Suprapubic skin (tissue), 4 donors: ENCODE results near the gene BFSP2. TPM values are rescaled to one million over a fixed set of nuclear protein-coding genes. Genes with fewer than 3 reads are reported as not detected.
A peak's percentile ranks its signal among the peaks of the same experiment; 100 is the strongest.

Experiments used
- DNase-seq, 2 donors: peaks; one replicate each; pipeline ENCODE4 v3.0.0-alpha.2; 2019; ENCODE audit warnings: low spot score in 2 of 2
- H3K27ac ChIP-seq: fragments of 200-600 bp; sonication (generic); one replicate; pipeline ENCODE4 v1.5.1; 2019
- H3K27me3 ChIP-seq: fragments of 200-600 bp; sonication (generic); one replicate; pipeline ENCODE4 v1.5.1; 2019
- H3K36me3 ChIP-seq: fragments of 200-600 bp; sonication (generic); one replicate; pipeline ENCODE4 v1.5.1; 2019
- H3K4me1 ChIP-seq: fragments of 200-600 bp; sonication (generic); one replicate; pipeline ENCODE4 v1.5.1; 2019
- H3K4me3 ChIP-seq: fragments of 200-600 bp; sonication (generic); one replicate; pipeline ENCODE4 v1.5.1; 2019; ENCODE audit warnings: mild to moderate bottlenecking
- H3K9me3 ChIP-seq: fragments of 200-600 bp; sonication (generic); one replicate; pipeline ENCODE4 v1.5.1; 2019
- CTCF ChIP-seq, 2 donors: fragments of 200-600 bp in 1 of 2; fragments of 450-650 bp in 1 of 2; sonication (generic) in 1 of 2; IDR thresholded peaks; one replicate each; pipeline ENCODE4 v1.5.1; 2016 to 2019; ENCODE audit warnings: antibody characterized with exemption in 2 of 2, mild to moderate bottlenecking in 1 of 2, moderate library complexity in 1 of 2
- EP300 ChIP-seq: sonication (generic); formaldehyde crosslinking; IDR thresholded peaks from one replicate; pipeline ENCODE4 v1.6.1; 2017; ENCODE audit warnings: antibody characterized with exemption
- POLR2A ChIP-seq, 2 donors: fragments of 450-650 bp; IDR thresholded peaks; one replicate each; pipeline ENCODE4 v1.6.1; 2017; ENCODE audit warnings: antibody characterized with exemption in 2 of 2, mild to moderate bottlenecking in 2 of 2, moderate library complexity in 2 of 2
- POLR2AphosphoS5 ChIP-seq, 3 donors: sonication (generic); formaldehyde crosslinking; IDR thresholded peaks; one replicate each; pipeline ENCODE4 v1.6.1; 2017; ENCODE audit warnings: antibody characterized with exemption in 3 of 3
- WGBS: methylation state at CpG from one replicate; pipeline ENCODE4 v1.1.5; 2018; 5-methylcytosine and 5-hydroxymethylcytosine counted together
- total RNA-seq, 4 donors: library from RNA; depleted of rRNA; stranded (reverse); fragments of >200 nt; gene quantifications; one replicate each; pipeline ENCODE4 v1.1.0, GENCODE V29; 2016

The BFSP2 gene
- total RNA-seq, 4 donors from 2014 or later = 2.3 TPM; not detected in 3

GRCh38 chr3:133408961-133409360, 9.1 kb downstream of the BFSP2 start:
- H3K36me3 ChIP-seq = no peaks in the 10 kb centered on the region
- H3K4me1 ChIP-seq = peaks cover 9% of the 10 kb centered on the region
- no peak overlapping the region for H3K27ac ChIP-seq
- H3K9me3 ChIP-seq = no peaks in the 10 kb centered on the region
- TF ChIP-seq EP300 (no peak), POLR2AphosphoS5 (IDR thresholded peaks at IDR 0.05) (no peak), CTCF (IDR thresholded peaks at IDR 0.05) (no peak), POLR2A (IDR thresholded peaks at IDR 0.05) (no peak)
- peaks cover 2% of the 10 kb centered on the region for H3K27me3 ChIP-seq
- H3K4me3 ChIP-seq = no peak overlapping the region
- DNase-seq = no peak
- 48% methylated on average over 2 of the region's 2 CpGs for WGBS

GRCh38 chr3:133410191-133410892, 10.5 kb downstream of the BFSP2 start:
- Histone ChIP-seq H3K4me1 (peaks cover 9% of the 10 kb centered on the region), H3K4me3 (no peak overlapping the region), H3K27me3 (peaks cover 2% of the 10 kb centered on the region), H3K9me3 (no peaks in the 10 kb centered on the region), H3K27ac (no peak overlapping the region), H3K36me3 (no peaks in the 10 kb centered on the region)
- TF ChIP-seq POLR2AphosphoS5 (IDR thresholded peaks at IDR 0.05) = no peak
- TF ChIP-seq POLR2A (IDR thresholded peaks at IDR 0.05) = no peak
- TF ChIP-seq CTCF (IDR thresholded peaks at IDR 0.05) = no peak
- DNase-seq = no peak
- WGBS = 86% methylated on average over 17 of the region's 17 CpGs

GRCh38 chr3:133412183-133413132, 12.6 kb downstream of the BFSP2 start:
- Histone ChIP-seq H3K27ac (no peak overlapping the region), H3K9me3 (no peaks in the 10 kb centered on the region), H3K4me3 (peak overlapping the region; percentile 7), H3K27me3 (peaks cover 2% of the 10 kb centered on the region), H3K36me3 (no peaks in the 10 kb centered on the region), H3K4me1 (peaks cover 9% of the 10 kb centered on the region)
- no peak for DNase-seq
- TF ChIP-seq EP300 = no peak
- no peak for TF ChIP-seq CTCF (IDR thresholded peaks at IDR 0.05)
- TF ChIP-seq POLR2A (IDR thresholded peaks at IDR 0.05) = no peak
- TF ChIP-seq POLR2AphosphoS5 (IDR thresholded peaks at IDR 0.05) = no peak
- WGBS = 63% methylated on average over 17 of the region's 26 CpGs

GRCh38 chr3:133413161-133414020, 13.5 kb downstream of the BFSP2 start:
- Histone ChIP-seq H3K4me3 (peak overlapping the region; percentile 7), H3K27me3 (peaks cover 2% of the 10 kb centered on the region), H3K9me3 (no peaks in the 10 kb centered on the region), H3K4me1 (peaks cover 9% of the 10 kb centered on the region), H3K27ac (no peak overlapping the region), H3K36me3 (no peaks in the 10 kb centered on the region)
- no peak for TF ChIP-seq POLR2AphosphoS5 (IDR thresholded peaks at IDR 0.05)
- 29% methylated on average over 17 of the region's 17 CpGs for WGBS
- no peak for DNase-seq

- H3K9me3 ChIP-seq = no peaks in the 10 kb centered on the region
- peaks cover 2% of the 10 kb centered on the region for H3K27me3 ChIP-seq
- 80% methylated on average over 3 of the region's 4 CpGs for WGBS
- TF ChIP-seq POLR2AphosphoS5 (IDR thresholded peaks at IDR 0.05) (no peak), CTCF (IDR thresholded peaks at IDR 0.05) (no peak), POLR2A (IDR thresholded peaks at IDR 0.05) (no peak), EP300 (no peak)
- H3K36me3 ChIP-seq = no peaks in the 10 kb centered on the region
- H3K27ac ChIP-seq = no peak overlapping the region
- H3K4me1 ChIP-seq = peaks cover 9% of the 10 kb centered on the region
- H3K4me3 ChIP-seq = peak overlapping the region; percentile 7
- DNase-seq = no peak
These were observed 14.2 kb downstream of the BFSP2 start for GRCh38 chr3:133414021-133414392.
